ENCODE results near the gene FOXK1.

- TF ChIP-seq, protein P1, sequence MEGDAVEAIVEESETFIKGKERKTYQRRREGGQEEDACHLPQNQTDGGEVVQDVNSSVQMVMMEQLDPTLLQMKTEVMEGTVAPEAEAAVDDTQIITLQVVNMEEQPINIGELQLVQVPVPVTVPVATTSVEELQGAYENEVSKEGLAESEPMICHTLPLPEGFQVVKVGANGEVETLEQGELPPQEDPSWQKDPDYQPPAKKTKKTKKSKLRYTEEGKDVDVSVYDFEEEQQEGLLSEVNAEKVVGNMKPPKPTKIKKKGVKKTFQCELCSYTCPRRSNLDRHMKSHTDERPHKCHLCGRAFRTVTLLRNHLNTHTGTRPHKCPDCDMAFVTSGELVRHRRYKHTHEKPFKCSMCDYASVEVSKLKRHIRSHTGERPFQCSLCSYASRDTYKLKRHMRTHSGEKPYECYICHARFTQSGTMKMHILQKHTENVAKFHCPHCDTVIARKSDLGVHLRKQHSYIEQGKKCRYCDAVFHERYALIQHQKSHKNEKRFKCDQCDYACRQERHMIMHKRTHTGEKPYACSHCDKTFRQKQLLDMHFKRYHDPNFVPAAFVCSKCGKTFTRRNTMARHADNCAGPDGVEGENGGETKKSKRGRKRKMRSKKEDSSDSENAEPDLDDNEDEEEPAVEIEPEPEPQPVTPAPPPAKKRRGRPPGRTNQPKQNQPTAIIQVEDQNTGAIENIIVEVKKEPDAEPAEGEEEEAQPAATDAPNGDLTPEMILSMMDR (IDR thresholded peaks at IDR 0.05; ENCODE audit: low read depth, low read length) = no peak
- no peak for TF ChIP-seq EZH2phosphoT487 (IDR thresholded peaks at IDR 0.05; ENCODE audit: low read depth)
These were observed 76.7 kb downstream of the FOXK1 start for GRCh38 chr7:4758791-4759190.
